Measurements from ENCODE around the gene HOMER1. TPM values are rescaled to one million over a fixed set of nuclear protein-coding genes. Genes with fewer than 3 reads are reported as not detected.

The HOMER1 gene
- total and polyA plus RNA-seq, 2 of the 13 experiments (the other 11 are each of a cell fraction or from before 2014, with no cell fraction given) = 5.3 to 24.8 TPM

- TF ChIP-seq ZNF788 (CRISPR knock-in tag; IDR thresholded peaks at IDR 0.05; ENCODE audit: borderline replicate concordance) (no peak), EHMT2 (IDR thresholded peaks at IDR 0.05; ENCODE audit: borderline replicate concordance, low read depth, low read length) (no peak; the same call in 1 of the 2 replicates), ZNF33A (CRISPR knock-in tag; IDR thresholded peaks at IDR 0.05; ENCODE audit: borderline replicate concordance) (no peak), TBX2 (CRISPR knock-in tag; IDR thresholded peaks at IDR 0.05; ENCODE audit: borderline replicate concordance) (no peak), ZNF547 (CRISPR knock-in tag; IDR thresholded peaks at IDR 0.05) (no peak), PRMT3 (CRISPR knock-in tag; IDR thresholded peaks at IDR 0.05; ENCODE audit: borderline replicate concordance, low read depth) (no peak), ELF4 (CRISPR knock-in tag; IDR thresholded peaks at IDR 0.05; ENCODE audit: borderline replicate concordance) (no peak), HNF4G (IDR thresholded peaks at IDR 0.05; ENCODE audit: borderline replicate concordance, low read depth, low read length) (no peak), HNF4G (CRISPR knock-in tag; IDR thresholded peaks at IDR 0.05; ENCODE audit: borderline replicate concordance, low read depth) (no peak), ZNF773 (CRISPR knock-in tag; IDR thresholded peaks at IDR 0.05; ENCODE audit: borderline replicate concordance) (no peak), ATM (IDR thresholded peaks at IDR 0.05; ENCODE audit: borderline replicate concordance) (no peak), RBM22 (optimal IDR thresholded peaks at IDR 0.05; ENCODE audit: low read length) (no peak), ZSCAN21 (CRISPR knock-in tag; IDR thresholded peaks at IDR 0.05; ENCODE audit: borderline replicate concordance) (no peak), HIVEP1 (CRISPR knock-in tag; IDR thresholded peaks at IDR 0.05) (no peak), ZNF333 (CRISPR knock-in tag; IDR thresholded peaks at IDR 0.05; ENCODE audit: borderline replicate concordance) (no peak), PCBP2 (optimal IDR thresholded peaks at IDR 0.05; ENCODE audit: low read depth, low read length, poor library complexity, severe bottlenecking) (no peak), PRPF4 (IDR thresholded peaks at IDR 0.05; ENCODE audit: low read depth, low read length, poor library complexity, severe bottlenecking) (no peak), ZNF619 (CRISPR knock-in tag; IDR thresholded peaks at IDR 0.05) (no peak), ZNF44 (CRISPR knock-in tag; IDR thresholded peaks at IDR 0.05) (no peak), FOXP1 (IDR thresholded peaks at IDR 0.05) (no peak), FOXP1 (CRISPR knock-in tag; IDR thresholded peaks at IDR 0.05) (peak; percentile 38; the same call in 1 of the 2 replicates), HOXD1 (CRISPR knock-in tag; IDR thresholded peaks at IDR 0.05) (no peak), NFE2L1 (CRISPR knock-in tag; IDR thresholded peaks at IDR 0.05; ENCODE audit: borderline replicate concordance) (no peak)
- TF ChIP-seq, protein P1, sequence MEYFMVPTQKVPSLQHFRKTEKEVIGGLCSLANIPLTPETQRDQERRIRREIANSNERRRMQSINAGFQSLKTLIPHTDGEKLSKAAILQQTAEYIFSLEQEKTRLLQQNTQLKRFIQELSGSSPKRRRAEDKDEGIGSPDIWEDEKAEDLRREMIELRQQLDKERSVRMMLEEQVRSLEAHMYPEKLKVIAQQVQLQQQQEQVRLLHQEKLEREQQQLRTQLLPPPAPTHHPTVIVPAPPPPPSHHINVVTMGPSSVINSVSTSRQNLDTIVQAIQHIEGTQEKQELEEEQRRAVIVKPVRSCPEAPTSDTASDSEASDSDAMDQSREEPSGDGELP (IDR thresholded peaks at IDR 0.05; ENCODE audit: borderline replicate concordance, low read depth) = no peak
- TF ChIP-seq, protein P2, sequence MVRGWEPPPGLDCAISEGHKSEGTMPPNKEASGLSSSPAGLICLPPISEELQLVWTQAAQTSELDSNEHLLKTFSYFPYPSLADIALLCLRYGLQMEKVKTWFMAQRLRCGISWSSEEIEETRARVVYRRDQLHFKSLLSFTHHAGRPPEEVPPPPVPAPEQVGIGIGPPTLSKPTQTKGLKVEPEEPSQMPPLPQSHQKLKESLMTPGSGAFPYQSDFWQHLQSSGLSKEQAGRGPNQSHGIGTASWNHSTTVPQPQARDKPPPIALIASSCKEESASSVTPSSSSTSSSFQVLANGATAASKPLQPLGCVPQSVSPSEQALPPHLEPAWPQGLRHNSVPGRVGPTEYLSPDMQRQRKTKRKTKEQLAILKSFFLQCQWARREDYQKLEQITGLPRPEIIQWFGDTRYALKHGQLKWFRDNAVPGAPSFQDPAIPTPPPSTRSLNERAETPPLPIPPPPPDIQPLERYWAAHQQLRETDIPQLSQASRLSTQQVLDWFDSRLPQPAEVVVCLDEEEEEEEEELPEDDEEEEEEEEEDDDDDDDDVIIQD (CRISPR knock-in tag; IDR thresholded peaks at IDR 0.05; ENCODE audit: low read depth) = peak; percentile 92; the same call in 1 of the 2 replicates
- TF ChIP-seq, protein P3, sequence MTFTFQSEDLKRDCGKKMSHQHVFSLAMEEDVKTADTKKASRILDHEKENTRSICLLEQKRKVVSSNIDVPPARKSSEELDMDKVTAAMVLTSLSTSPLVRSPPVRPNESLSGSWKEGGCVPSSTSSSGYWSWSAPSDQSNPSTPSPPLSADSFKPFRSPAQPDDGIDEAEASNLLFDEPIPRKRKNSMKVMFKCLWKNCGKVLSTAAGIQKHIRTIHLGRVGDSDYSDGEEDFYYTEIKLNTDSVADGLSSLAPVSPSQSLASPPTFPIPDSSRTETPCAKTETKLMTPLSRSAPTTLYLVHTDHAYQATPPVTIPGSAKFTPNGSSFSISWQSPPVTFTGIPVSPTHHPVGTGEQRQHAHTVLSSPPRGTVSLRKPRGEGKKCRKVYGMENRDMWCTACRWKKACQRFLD (CRISPR knock-in tag; IDR thresholded peaks at IDR 0.05; ENCODE audit: borderline replicate concordance) = no peak
- TF ChIP-seq, protein P4, sequence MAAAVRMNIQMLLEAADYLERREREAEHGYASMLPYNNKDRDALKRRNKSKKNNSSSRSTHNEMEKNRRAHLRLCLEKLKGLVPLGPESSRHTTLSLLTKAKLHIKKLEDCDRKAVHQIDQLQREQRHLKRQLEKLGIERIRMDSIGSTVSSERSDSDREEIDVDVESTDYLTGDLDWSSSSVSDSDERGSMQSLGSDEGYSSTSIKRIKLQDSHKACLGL (CRISPR knock-in tag; IDR thresholded peaks at IDR 0.05) = no peak
These were observed 77.7 kb downstream of the HOMER1 start (continued) for GRCh38 chr5:79436224-79436623.
